ENCODE results near the gene CTNNA3. TPM values are rescaled to one million over a fixed set of nuclear protein-coding genes. Genes with fewer than 3 reads are reported as not detected.

The CTNNA3 gene
- total RNA-seq, 1 experiment from 2014 or later: 0.02 TPM

DNA sequence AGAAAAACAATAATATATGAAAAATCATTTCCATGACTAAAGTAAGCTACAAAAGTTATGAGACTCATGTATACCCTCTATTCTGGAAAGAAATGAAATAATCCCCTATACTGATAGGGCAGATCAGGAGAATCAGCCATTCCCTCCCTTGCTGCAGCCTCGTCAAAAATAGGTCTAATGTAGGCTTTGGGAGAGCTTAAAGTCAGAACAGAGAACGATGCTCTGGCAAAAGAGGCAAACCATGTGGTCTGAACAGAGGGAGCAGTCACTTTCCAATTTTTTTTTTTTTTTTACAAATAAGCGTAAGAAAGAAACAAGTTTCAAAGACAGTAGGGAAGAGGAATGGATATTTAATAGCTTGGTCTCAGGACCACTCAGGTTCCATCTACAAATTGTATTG, 1232.4 kb downstream of the CTNNA3 start:
- Mint-ChIP-seq H3K36me3 (ENCODE audit: insufficient read depth, unreplicated experiment) (no peaks in the 10 kb centered on the region), H3K4me1 (ENCODE audit: insufficient read depth, unreplicated experiment) (no peaks in the 10 kb centered on the region), H3K27me3 (ENCODE audit: insufficient read depth, unreplicated experiment) (no peaks in the 10 kb centered on the region), H3K27ac (ENCODE audit: low read depth, unreplicated experiment) (no peak overlapping the region), H3K9me3 (ENCODE audit: unreplicated experiment) (no peaks in the 10 kb centered on the region), H3K4me3 (ENCODE audit: unreplicated experiment) (no peak overlapping the region)
- no TSS peak for BruUV-seq (replicated peaks)
- TF ChIP-seq, protein P1, sequence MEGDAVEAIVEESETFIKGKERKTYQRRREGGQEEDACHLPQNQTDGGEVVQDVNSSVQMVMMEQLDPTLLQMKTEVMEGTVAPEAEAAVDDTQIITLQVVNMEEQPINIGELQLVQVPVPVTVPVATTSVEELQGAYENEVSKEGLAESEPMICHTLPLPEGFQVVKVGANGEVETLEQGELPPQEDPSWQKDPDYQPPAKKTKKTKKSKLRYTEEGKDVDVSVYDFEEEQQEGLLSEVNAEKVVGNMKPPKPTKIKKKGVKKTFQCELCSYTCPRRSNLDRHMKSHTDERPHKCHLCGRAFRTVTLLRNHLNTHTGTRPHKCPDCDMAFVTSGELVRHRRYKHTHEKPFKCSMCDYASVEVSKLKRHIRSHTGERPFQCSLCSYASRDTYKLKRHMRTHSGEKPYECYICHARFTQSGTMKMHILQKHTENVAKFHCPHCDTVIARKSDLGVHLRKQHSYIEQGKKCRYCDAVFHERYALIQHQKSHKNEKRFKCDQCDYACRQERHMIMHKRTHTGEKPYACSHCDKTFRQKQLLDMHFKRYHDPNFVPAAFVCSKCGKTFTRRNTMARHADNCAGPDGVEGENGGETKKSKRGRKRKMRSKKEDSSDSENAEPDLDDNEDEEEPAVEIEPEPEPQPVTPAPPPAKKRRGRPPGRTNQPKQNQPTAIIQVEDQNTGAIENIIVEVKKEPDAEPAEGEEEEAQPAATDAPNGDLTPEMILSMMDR (IDR thresholded peaks at IDR 0.05; ENCODE audit: unreplicated experiment): no peak
- intact Hi-C loops (cut with micrococcal nuclease): no loop called here
- DNase-seq (ENCODE audit: unreplicated experiment): no peak
- ChIA-PET POLR2A (no interaction called here), CTCF (no interaction called here)

DNA sequence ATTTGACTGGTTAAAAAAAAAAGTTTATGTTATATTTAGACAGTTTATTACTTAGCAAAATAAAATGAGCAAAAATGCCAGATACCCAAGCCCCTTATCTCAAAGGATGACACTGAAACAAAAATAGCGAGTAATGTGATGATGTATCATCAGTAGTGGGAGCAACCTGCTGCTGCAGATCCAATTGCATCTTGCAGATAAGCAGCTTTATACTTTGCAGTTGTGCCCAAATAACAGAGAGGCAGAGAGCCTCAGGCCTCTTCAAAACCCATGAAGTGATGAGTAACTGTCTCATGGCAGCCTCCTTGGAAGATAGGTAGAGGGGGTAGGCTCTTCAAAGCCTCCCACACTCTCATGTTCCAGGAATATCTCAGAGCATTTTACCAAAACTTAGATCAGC, 1238.4 kb downstream of the CTNNA3 start:
- no peaks in the 10 kb centered on the region for H3K9me3 Mint-ChIP-seq (ENCODE audit: unreplicated experiment)
- no TSS peak for BruUV-seq (replicated peaks)
- CTCF ChIA-PET: no interaction called here
- TF ChIP-seq, protein P1 (IDR thresholded peaks at IDR 0.05; ENCODE audit: unreplicated experiment): no peak
- no peaks in the 10 kb centered on the region for H3K4me1 Mint-ChIP-seq (ENCODE audit: insufficient read depth, unreplicated experiment)
- no peaks in the 10 kb centered on the region for H3K27me3 Mint-ChIP-seq (ENCODE audit: insufficient read depth, unreplicated experiment)
- no peak for DNase-seq (ENCODE audit: unreplicated experiment)
- no peak overlapping the region for H3K4me3 Mint-ChIP-seq (ENCODE audit: unreplicated experiment)
- H3K27ac Mint-ChIP-seq (ENCODE audit: low read depth, unreplicated experiment): no peak overlapping the region
- H3K36me3 Mint-ChIP-seq (ENCODE audit: insufficient read depth, unreplicated experiment): no peaks in the 10 kb centered on the region
- POLR2A ChIA-PET: interaction anchor here (0.5 to 0.7 kb wide), 2 partner anchors 8 to 366 kb away, joined by 3 read pairs; no protein-coding TSS in a partner anchor
- intact Hi-C loops (cut with micrococcal nuclease): no loop called here

DNA sequence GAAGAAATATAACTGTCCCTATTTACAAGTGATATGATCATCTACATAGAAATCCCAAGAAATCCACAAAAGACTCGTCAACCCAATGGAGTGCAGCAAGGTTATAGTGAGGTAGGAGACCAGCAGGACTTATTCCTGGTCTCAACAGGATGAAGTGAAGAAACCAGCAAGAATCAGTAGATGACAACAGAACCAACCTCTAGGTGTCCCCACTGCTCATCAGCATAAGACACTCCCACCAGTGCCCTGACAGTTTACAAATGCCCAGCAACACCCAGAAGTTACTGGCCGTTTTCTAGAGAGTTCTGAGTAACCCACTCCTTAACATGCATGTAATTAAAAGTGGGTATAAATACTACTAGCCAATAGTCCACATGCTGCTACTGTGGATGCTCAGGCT, 1240.7 kb downstream of the CTNNA3 start:
- CTCF ChIA-PET: interaction anchor here (0.7 kb wide), 1 partner anchor 16 kb away, joined by 3 read pairs; no protein-coding TSS in a partner anchor
- BruUV-seq (replicated peaks): no TSS peak
- Mint-ChIP-seq H3K27me3 (ENCODE audit: insufficient read depth, unreplicated experiment) (no peaks in the 10 kb centered on the region), H3K9me3 (ENCODE audit: unreplicated experiment) (no peaks in the 10 kb centered on the region), H3K27ac (ENCODE audit: low read depth, unreplicated experiment) (no peak overlapping the region), H3K4me1 (ENCODE audit: insufficient read depth, unreplicated experiment) (no peaks in the 10 kb centered on the region), H3K4me3 (ENCODE audit: unreplicated experiment) (no peak overlapping the region), H3K36me3 (ENCODE audit: insufficient read depth, unreplicated experiment) (no peaks in the 10 kb centered on the region)
- intact Hi-C loops (cut with micrococcal nuclease): no loop called here
- POLR2A ChIA-PET: no interaction called here
- DNase-seq (ENCODE audit: unreplicated experiment): peak; percentile 30
- TF ChIP-seq, protein P1 (IDR thresholded peaks at IDR 0.05; ENCODE audit: unreplicated experiment): no peak

DNA sequence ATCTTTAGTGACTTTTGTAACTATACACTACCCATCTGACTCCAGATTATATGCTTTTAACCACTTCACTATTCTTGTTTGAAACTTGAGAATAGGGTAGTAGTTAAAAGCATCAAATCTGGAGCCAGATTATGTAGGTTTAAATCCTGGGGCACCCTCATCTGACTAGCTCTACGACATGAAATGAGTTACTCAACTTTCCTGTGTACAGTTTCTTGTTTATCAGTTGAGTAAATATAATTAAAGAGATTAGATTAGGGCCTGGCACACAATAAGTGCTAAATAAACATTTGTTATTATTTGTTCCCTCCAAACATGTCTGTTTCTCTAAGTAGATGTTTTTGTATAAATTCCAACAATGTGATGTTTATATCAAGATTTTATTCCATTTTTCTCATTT, 1255.4 kb downstream of the CTNNA3 start:
- TF ChIP-seq, protein P1 (IDR thresholded peaks at IDR 0.05; ENCODE audit: unreplicated experiment): no peak
- Mint-ChIP-seq H3K27me3 (ENCODE audit: insufficient read depth, unreplicated experiment) (no peaks in the 10 kb centered on the region), H3K27ac (ENCODE audit: low read depth, unreplicated experiment) (no peak overlapping the region), H3K4me1 (ENCODE audit: insufficient read depth, unreplicated experiment) (no peaks in the 10 kb centered on the region), H3K9me3 (ENCODE audit: unreplicated experiment) (peaks cover 19% of the 10 kb centered on the region), H3K4me3 (ENCODE audit: unreplicated experiment) (no peak overlapping the region), H3K36me3 (ENCODE audit: insufficient read depth, unreplicated experiment) (no peaks in the 10 kb centered on the region)
- BruUV-seq (replicated peaks): no TSS peak
- CTCF ChIA-PET: no interaction called here
- POLR2A ChIA-PET: no interaction called here
- DNase-seq (ENCODE audit: unreplicated experiment): no peak
- intact Hi-C loops (cut with micrococcal nuclease): no loop called here
